OCI-LY3 (cell line): ENCODE results near the gene OPCML.

ENCODE experiments used
- EZH2phosphoT487 ChIP-seq: fragments of 200-600 bp; shearing (Covaris generic); IDR thresholded peaks from 2 replicates; pipeline ENCODE4 v1.6.1; 2018; ENCODE audit warnings: antibody characterized with exemption, mixed run types, low read depth
- TF ChIP-seq, protein P1 (sequence below): fragments of 200-600, 300-600 bp; sonication (generic); IDR thresholded peaks from 2 replicates; pipeline ENCODE4 v1.5.1; 2014; ENCODE audit warnings: antibody characterized with exemption, low read length, low read depth

DNA sequence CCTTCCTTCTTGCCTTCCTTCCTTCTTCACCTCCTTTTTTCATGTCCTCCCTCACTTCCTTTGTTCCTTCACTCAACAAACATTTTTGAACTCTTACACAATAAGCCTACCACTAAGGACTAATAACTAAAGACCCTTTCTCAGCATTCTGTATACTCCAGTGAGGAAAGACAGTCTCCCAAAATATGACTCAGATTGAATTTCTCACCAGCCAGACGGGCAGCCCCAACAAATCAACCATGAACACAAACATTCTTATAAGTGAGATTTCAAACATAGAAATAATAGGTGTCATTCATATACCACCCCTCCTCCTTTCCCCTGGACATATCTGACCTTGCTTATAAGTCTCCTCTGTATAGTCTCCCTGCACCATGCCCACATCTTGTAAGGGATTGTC, 1079.7 kb downstream of the OPCML start:
- TF ChIP-seq, protein P1, sequence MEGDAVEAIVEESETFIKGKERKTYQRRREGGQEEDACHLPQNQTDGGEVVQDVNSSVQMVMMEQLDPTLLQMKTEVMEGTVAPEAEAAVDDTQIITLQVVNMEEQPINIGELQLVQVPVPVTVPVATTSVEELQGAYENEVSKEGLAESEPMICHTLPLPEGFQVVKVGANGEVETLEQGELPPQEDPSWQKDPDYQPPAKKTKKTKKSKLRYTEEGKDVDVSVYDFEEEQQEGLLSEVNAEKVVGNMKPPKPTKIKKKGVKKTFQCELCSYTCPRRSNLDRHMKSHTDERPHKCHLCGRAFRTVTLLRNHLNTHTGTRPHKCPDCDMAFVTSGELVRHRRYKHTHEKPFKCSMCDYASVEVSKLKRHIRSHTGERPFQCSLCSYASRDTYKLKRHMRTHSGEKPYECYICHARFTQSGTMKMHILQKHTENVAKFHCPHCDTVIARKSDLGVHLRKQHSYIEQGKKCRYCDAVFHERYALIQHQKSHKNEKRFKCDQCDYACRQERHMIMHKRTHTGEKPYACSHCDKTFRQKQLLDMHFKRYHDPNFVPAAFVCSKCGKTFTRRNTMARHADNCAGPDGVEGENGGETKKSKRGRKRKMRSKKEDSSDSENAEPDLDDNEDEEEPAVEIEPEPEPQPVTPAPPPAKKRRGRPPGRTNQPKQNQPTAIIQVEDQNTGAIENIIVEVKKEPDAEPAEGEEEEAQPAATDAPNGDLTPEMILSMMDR = no peak
- no peak for TF ChIP-seq EZH2phosphoT487
